ENCODE results near the gene CLSTN2. TPM values are rescaled to one million over a fixed set of nuclear protein-coding genes. Genes with fewer than 3 reads are reported as not detected.

CLSTN2 gene
- total RNA-seq, 1 donor from 2014 or later = 16.0 TPM

- intact Hi-C loops (cut with DNase I) = no loop called here
- H3K9me3 ChIP-seq = no peaks in the 10 kb centered on the region
- H3K4me1 ChIP-seq = no peaks in the 10 kb centered on the region
- no peaks in the 10 kb centered on the region for H3K27me3 ChIP-seq
- H3K4me3 ChIP-seq = no peak overlapping the region
- TF ChIP-seq POLR2A (IDR thresholded peaks at IDR 0.05) (no peak), CTCF (IDR thresholded peaks at IDR 0.05) (no peak), POLR2AphosphoS5 (IDR thresholded peaks at IDR 0.05; ENCODE audit: insufficient read depth in 1 of 2, low read depth in 1 of 2) (no peak)
- no peak for DNase-seq (ENCODE audit: extremely low spot score in 2 of 2)
- H3K36me3 ChIP-seq = no peaks in the 10 kb centered on the region
- no peak overlapping the region for H3K27ac ChIP-seq
Measured at GRCh38 chr3:140588558-140588957, 653.6 kb downstream of the CLSTN2 start.

GRCh38 chr3:140593766-140594165 is 658.8 kb downstream of the CLSTN2 start:
- DNase-seq (ENCODE audit: extremely low spot score in 2 of 2) = no peak
- Histone ChIP-seq H3K9me3 (no peaks in the 10 kb centered on the region), H3K36me3 (no peaks in the 10 kb centered on the region), H3K27ac (no peak overlapping the region), H3K4me3 (no peak overlapping the region), H3K4me1 (no peaks in the 10 kb centered on the region), H3K27me3 (no peaks in the 10 kb centered on the region)
- TF ChIP-seq POLR2AphosphoS5 (IDR thresholded peaks at IDR 0.05; ENCODE audit: insufficient read depth in 1 of 2, low read depth in 1 of 2) = no peak
- no peak for TF ChIP-seq POLR2A (IDR thresholded peaks at IDR 0.05)
- no peak for TF ChIP-seq CTCF (IDR thresholded peaks at IDR 0.05)
- intact Hi-C loops (cut with DNase I) = loop anchor here (10.0 kb wide), 1 partner anchor 131 kb away; no protein-coding TSS in a partner anchor

GRCh38 chr3:140595295-140595694 is 660.3 kb downstream of the CLSTN2 start:
- H3K36me3 ChIP-seq = no peaks in the 10 kb centered on the region
- TF ChIP-seq POLR2AphosphoS5 (IDR thresholded peaks at IDR 0.05; ENCODE audit: insufficient read depth in 1 of 2, low read depth in 1 of 2) (no peak), CTCF (IDR thresholded peaks at IDR 0.05) (no peak), POLR2A (IDR thresholded peaks at IDR 0.05) (no peak)
- DNase-seq (ENCODE audit: extremely low spot score in 2 of 2) = no peak
- intact Hi-C loops (cut with DNase I) = loop anchor here (10.0 kb wide), 1 partner anchor 130 kb away; no protein-coding TSS in a partner anchor
- H3K4me1 ChIP-seq = no peaks in the 10 kb centered on the region
- no peaks in the 10 kb centered on the region for H3K27me3 ChIP-seq
- no peak overlapping the region for H3K27ac ChIP-seq
- H3K9me3 ChIP-seq = no peaks in the 10 kb centered on the region
- H3K4me3 ChIP-seq = no peak overlapping the region

GRCh38 chr3:140597364-140597763 is 662.4 kb downstream of the CLSTN2 start:
- TF ChIP-seq POLR2A (IDR thresholded peaks at IDR 0.05) = no peak
- TF ChIP-seq CTCF (IDR thresholded peaks at IDR 0.05) = no peak
- no peak for TF ChIP-seq POLR2AphosphoS5 (IDR thresholded peaks at IDR 0.05; ENCODE audit: insufficient read depth in 1 of 2, low read depth in 1 of 2)
- no peak overlapping the region for H3K4me3 ChIP-seq
- no peak for DNase-seq (ENCODE audit: extremely low spot score in 2 of 2)
- no peaks in the 10 kb centered on the region for H3K4me1 ChIP-seq
- H3K36me3 ChIP-seq = no peaks in the 10 kb centered on the region
- H3K27me3 ChIP-seq = no peaks in the 10 kb centered on the region
- no peak overlapping the region for H3K27ac ChIP-seq
- intact Hi-C loops (cut with DNase I) = loop anchor here (10.0 kb wide), 1 partner anchor 127 kb away; no protein-coding TSS in a partner anchor
- no peaks in the 10 kb centered on the region for H3K9me3 ChIP-seq

- intact Hi-C loops (cut with DNase I) = loop anchor here (10.0 kb wide), 1 partner anchor 127 kb away; no protein-coding TSS in a partner anchor
- H3K27ac ChIP-seq = no peak overlapping the region
Measured at GRCh38 chr3:140597792-140598191, 662.8 kb downstream of the CLSTN2 start.

More at GRCh38 chr3:140597792-140598191, 662.8 kb downstream of the CLSTN2 start:
- no peaks in the 10 kb centered on the region for H3K4me1 ChIP-seq
- no peaks in the 10 kb centered on the region for H3K9me3 ChIP-seq
- no peaks in the 10 kb centered on the region for H3K27me3 ChIP-seq
- H3K36me3 ChIP-seq = no peaks in the 10 kb centered on the region
- no peak overlapping the region for H3K4me3 ChIP-seq
- DNase-seq (ENCODE audit: extremely low spot score in 2 of 2) = no peak
- TF ChIP-seq POLR2A (IDR thresholded peaks at IDR 0.05) = no peak
- TF ChIP-seq CTCF (IDR thresholded peaks at IDR 0.05) = no peak
- TF ChIP-seq POLR2AphosphoS5 (IDR thresholded peaks at IDR 0.05; ENCODE audit: insufficient read depth in 1 of 2, low read depth in 1 of 2) = no peak

Data from vagina (tissue), 2 donors.